ENCODE data around the gene BAIAP2. TPM values are rescaled to one million over a fixed set of nuclear protein-coding genes. Genes with fewer than 3 reads are reported as not detected.
"Not testable (repeated sequence)": the region's sequence is repeated elsewhere in the genome, so short reads cannot be mapped to it uniquely, and the experiment has no call there.

The BAIAP2 gene
- total and polyA plus RNA-seq, 7 donors, result 6.5 to 52.3 (median 32.6) TPM

DNA sequence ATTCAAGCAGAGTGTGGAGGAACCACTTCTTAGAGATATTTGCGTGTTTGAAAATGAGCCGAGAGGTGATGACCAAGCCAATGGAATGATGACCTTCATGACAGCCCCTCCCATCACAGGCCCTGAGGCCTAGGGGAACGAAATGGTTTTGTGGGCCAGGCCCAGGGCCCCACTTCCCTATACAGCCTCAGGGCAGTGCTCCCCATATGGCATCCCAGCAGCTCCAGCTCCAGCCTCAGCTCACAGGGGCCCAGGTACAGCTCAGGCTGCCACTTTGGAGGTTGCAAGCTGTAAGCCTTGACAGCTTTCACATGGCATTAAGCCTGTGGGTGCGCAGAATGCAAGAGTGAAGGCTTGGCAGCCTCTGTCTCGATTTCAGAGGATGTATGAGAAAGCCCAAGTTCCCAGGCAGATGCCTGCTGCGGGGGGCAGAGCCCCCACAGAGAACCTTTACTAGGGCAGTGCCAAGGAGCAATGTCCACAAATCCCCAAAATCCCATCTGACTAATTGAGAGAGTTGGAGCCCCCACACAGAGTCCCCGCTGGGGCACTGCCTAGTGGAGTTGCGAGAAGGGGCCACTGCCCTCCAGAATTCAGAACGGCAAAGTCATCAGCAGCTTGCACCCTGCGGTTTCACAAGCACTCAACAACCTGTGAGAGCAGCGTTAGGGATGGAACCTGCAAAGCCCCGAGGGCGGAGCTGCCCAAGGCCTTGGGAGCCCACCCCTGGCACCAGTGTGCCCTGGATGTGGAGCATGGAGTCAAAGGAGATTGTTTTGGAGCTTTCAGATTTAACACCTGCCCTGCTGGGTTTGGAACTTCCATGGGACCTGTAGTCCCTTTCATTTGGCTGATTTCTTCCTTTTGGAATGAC lies 22.1 kb upstream of the BAIAP2 start:
- peaks cover 0 to 7% (median 0%) of the 10 kb centered on the region in 4 donors for H3K9me3 ChIP-seq
- H3K4me1 ChIP-seq, result peaks cover 0 to 33% (median 12%) of the 10 kb centered on the region in 4 donors
- no peak overlapping the region for H3K4me3 ChIP-seq
- H3K27me3 ChIP-seq, result no peaks in the 10 kb centered on the region
- TF ChIP-seq POLR2AphosphoS5 (IDR thresholded peaks at IDR 0.05) (no peak), EP300 (IDR thresholded peaks at IDR 0.05) (no peak), POLR2A (IDR thresholded peaks at IDR 0.05) (no peak)
- TF ChIP-seq, protein P1, sequence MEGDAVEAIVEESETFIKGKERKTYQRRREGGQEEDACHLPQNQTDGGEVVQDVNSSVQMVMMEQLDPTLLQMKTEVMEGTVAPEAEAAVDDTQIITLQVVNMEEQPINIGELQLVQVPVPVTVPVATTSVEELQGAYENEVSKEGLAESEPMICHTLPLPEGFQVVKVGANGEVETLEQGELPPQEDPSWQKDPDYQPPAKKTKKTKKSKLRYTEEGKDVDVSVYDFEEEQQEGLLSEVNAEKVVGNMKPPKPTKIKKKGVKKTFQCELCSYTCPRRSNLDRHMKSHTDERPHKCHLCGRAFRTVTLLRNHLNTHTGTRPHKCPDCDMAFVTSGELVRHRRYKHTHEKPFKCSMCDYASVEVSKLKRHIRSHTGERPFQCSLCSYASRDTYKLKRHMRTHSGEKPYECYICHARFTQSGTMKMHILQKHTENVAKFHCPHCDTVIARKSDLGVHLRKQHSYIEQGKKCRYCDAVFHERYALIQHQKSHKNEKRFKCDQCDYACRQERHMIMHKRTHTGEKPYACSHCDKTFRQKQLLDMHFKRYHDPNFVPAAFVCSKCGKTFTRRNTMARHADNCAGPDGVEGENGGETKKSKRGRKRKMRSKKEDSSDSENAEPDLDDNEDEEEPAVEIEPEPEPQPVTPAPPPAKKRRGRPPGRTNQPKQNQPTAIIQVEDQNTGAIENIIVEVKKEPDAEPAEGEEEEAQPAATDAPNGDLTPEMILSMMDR (IDR thresholded peaks at IDR 0.05), result no peak
- DNase-seq, result peak; percentile 58
- no peak overlapping the region for H3K27ac ChIP-seq
- intact Hi-C loops (cut with DNase I), result no loop called here
- WGBS, 2 donors, result 92 to 93% methylated on average over 13 of the region's 13 CpGs
- H3K36me3 ChIP-seq, result no peaks in the 10 kb centered on the region

GRCh38 chr17:81013642-81014041 lies 21.3 kb upstream of the BAIAP2 start:
- no peak for TF ChIP-seq EP300 (IDR thresholded peaks at IDR 0.05)
- intact Hi-C loops (cut with DNase I), result no loop called here
- Histone ChIP-seq H3K27me3 (no peaks in the 10 kb centered on the region), H3K9me3 (peaks cover 0 to 7% (median 0%) of the 10 kb centered on the region in 4 donors), H3K27ac (no peak overlapping the region), H3K4me1 (peaks cover 0 to 41% (median 21%) of the 10 kb centered on the region in 4 donors), H3K4me3 (no peak overlapping the region), H3K36me3 (no peaks in the 10 kb centered on the region)
- WGBS, 2 donors, result 69 to 74% methylated on average over 6 of the region's 6 CpGs
- no peak for DNase-seq

DNA sequence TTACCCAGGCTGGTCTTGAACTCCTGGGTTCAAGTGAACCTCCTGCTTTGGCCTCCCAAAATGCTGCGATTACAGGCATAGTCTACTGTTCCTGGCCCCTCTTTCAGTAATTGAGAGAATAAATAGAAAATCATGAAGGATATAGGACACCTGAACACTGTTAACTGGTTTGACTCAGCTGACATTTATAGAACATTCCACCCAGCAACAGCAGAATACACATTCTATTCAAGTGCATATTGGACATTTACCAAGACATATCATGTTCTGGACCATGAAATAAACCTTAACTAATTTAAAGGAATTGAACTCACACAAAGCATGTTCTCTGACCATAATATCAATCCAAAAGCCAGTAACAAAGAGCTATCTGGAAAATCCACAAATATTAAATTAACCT lies 19.8 kb upstream of the BAIAP2 start:
- H3K4me3 ChIP-seq, result no peak overlapping the region
- TF ChIP-seq POLR2AphosphoS5 (IDR thresholded peaks at IDR 0.05), result peak in 3 of 4 donors; percentile 25 to 29 (median 28)
- TF ChIP-seq EP300 (IDR thresholded peaks at IDR 0.05), result no peak
- 90 to 97% methylated on average over 1 of the region's 1 CpG for WGBS, 2 donors
- intact Hi-C loops (cut with DNase I), result no loop called here
- H3K9me3 ChIP-seq, result peaks cover 0 to 7% (median 0%) of the 10 kb centered on the region in 4 donors
- H3K27me3 ChIP-seq, result no peaks in the 10 kb centered on the region
- H3K4me1 ChIP-seq, result peaks cover 0 to 52% (median 29%) of the 10 kb centered on the region in 4 donors
- peak overlapping the region in 1 of 4 donors; percentile 18 for H3K27ac ChIP-seq
- no peaks in the 10 kb centered on the region for H3K36me3 ChIP-seq
- DNase-seq, result no peak

GRCh38 chr17:81016575-81016974 lies 18.4 kb upstream of the BAIAP2 start:
- no peak for DNase-seq
- Histone ChIP-seq H3K4me3 (no peak overlapping the region), H3K4me1 (peaks cover 0 to 67% (median 43%) of the 10 kb centered on the region in 4 donors), H3K27me3 (no peaks in the 10 kb centered on the region), H3K9me3 (no peaks in the 10 kb centered on the region), H3K36me3 (no peaks in the 10 kb centered on the region), H3K27ac (no peak overlapping the region)
- intact Hi-C loops (cut with DNase I), result no loop called here
- WGBS, 2 donors, result 95 to 96% methylated on average over 2 of the region's 2 CpGs
- TF ChIP-seq EP300 (IDR thresholded peaks at IDR 0.05) (no peak), POLR2A (IDR thresholded peaks at IDR 0.05) (no peak), POLR2AphosphoS5 (IDR thresholded peaks at IDR 0.05) (no peak)
- TF ChIP-seq, protein P1 (IDR thresholded peaks at IDR 0.05), result no peak

DNA sequence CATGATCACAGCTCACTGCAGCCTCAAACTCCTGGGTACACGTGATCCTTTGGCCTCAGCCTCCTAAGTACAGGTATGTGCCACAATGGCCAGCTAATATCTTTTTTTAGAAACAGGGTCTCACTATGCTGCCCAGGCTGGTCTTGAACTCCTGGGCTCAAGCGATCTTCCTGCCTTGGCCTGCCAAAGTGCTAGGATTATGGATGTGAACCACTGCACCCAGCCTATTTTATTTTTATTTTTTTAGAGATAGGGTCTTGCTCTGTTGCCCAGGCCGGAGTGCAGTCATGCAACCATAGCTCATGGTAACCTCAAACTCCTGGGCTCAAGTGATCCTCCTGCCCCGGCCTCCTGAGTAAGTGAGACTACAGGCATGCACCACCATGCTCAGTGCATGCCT lies 17.6 kb upstream of the BAIAP2 start:
- 97 to 99% methylated on average over 4 of the region's 4 CpGs for WGBS, 2 donors
- H3K27me3 ChIP-seq; H3K36me3 ChIP-seq; DNase-seq; H3K4me3 ChIP-seq; H3K9me3 ChIP-seq; intact Hi-C loops (cut with DNase I): not testable (repeated sequence)
- Histone ChIP-seq H3K27ac (peak overlapping the region; percentile 77 to 82 (median 82)), H3K4me1 (peaks cover 0 to 69% (median 46%) of the 10 kb centered on the region in 4 donors)

DNA sequence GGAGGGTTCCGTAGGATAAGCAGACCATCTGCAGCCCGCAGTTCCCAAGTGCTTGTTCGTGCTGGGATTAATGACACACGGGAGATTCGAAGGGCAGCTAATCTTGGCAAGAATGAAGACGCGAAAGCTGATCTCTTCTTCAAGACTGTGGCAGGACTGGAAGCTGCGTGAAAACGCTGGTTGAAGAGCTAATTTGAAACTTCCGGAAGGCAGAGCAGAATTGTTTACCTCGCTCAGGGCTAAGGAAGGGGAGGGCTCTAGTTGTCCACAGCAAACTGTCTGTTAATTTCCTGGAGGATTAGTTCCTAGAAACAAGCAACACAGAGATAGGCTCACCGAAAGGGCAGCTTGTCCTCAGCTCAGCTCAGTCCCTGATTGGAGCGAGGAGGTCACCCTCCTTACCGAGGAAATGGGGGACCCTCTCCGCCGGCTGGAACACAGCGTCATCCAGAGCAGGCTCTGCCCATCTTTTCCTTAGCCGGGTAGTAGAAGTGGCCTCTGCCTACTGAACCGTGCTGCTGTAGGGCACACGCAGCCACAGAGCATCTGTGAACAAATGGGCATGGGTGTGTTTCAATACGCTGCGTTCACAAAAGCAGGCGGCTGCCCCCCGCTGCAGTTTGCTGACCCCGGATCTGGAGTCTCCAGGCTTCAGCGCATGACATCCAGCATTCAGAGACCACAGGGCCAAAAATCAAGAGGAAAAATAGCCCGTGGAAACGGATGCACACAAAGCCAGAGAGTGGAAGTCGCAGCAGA lies 16.7 kb upstream of the BAIAP2 start:
- WGBS, 2 donors, result 11 to 18% methylated on average over 29 of the region's 29 CpGs
- H3K27ac ChIP-seq, result peak overlapping the region; percentile 77 to 82 (median 82)
- peak in 3 of 4 donors; percentile 21 to 60 (median 37) for TF ChIP-seq POLR2AphosphoS5 (IDR thresholded peaks at IDR 0.05)
- no peak for TF ChIP-seq EP300 (IDR thresholded peaks at IDR 0.05)
- H3K9me3 ChIP-seq, result no peaks in the 10 kb centered on the region
- peak overlapping the region; percentile 14 to 39 (median 32) for H3K4me3 ChIP-seq
- H3K36me3 ChIP-seq, result no peaks in the 10 kb centered on the region
- H3K4me1 ChIP-seq, result peaks cover 0 to 72% (median 47%) of the 10 kb centered on the region in 4 donors
- DNase-seq, result peak; percentile 74
- no peaks in the 10 kb centered on the region for H3K27me3 ChIP-seq
- intact Hi-C loops (cut with DNase I), result loop anchor here (2.0 kb wide), 1 partner anchor 27 kb away; the partner anchor contains the start of gene CHMP6
